HepG2 (cell line): Measurements from ENCODE around the gene PHF13. TPM values are rescaled to one million over a fixed set of nuclear protein-coding genes. Genes with fewer than 3 reads are reported as not detected.
A peak's percentile ranks its signal among the peaks of the same experiment; 100 is the strongest.

Experiments
- ATAC-seq: fragments of 200-7000 bp; cut with Tn5 transposase; 3 replicates; pipeline ENCODE4 v1.9.1; 2020; ENCODE audit warnings: mild to moderate bottlenecking, moderate library complexity
- BruUV-seq: library from RNA; stranded (reverse); fragments of 400-500 nt; replicated peaks from 2 replicates; lab custom pipeline; 2021; lab: Mats Ljungman, UMichigan
- CTCF ChIA-PET: fragments of 300-600 bp; formaldehyde crosslinking; extraction: SDS; loops from one replicate; lab custom pipeline; 2021; ENCODE audit warnings: low total read pairs, inconsistent platforms, low intra/inter-chr PET ratio; lab: Yijun Ruan, JAX
- POLR2A ChIA-PET: fragments of 350-600 bp; sonication (Branson Sonifier 250); formaldehyde crosslinking; loops from one replicate; lab custom pipeline; 2020; ENCODE audit warnings: antibody characterized with exemption, inconsistent platforms; lab: Yijun Ruan, JAX
- DNase-seq: peaks from one replicate; pipeline ENCODE4 v3.0.0-alpha.2; 2015; ENCODE audit warnings: low spot score
- FAIRE-seq: peaks from 3 replicates; lab custom pipeline; 2011; peaks lifted over from hg19 to GRCh38; lab: Jason Lieb, UNC
- H2AFZ ChIP-seq: one replicate; pipeline ENCODE4 v1.6.1; 2011; ENCODE audit warnings: low read length, inconsistent platforms
- H3K27ac ChIP-seq: fragments of 300-600 bp; 3 replicates; pipeline ENCODE4 v1.8.0; 2011; ENCODE audit warnings: mixed run types, mild to moderate bottlenecking, mixed read lengths, low read length, inconsistent platforms; ENCODE audit not compliant: insufficient read depth; ENCODE audit errors: extremely low read length
- H3K27me3 ChIP-seq, 2 experiments: fragments of 200-600 bp in 1 of 2; 2 replicates in 1 of 2; 3 replicates in 1 of 2; pipeline versions ENCODE4 v1.6.0 to v1.8.0; 2011; ENCODE audit warnings: low read length in 2 of 2, mild to moderate bottlenecking in 2 of 2, moderate library complexity in 2 of 2, inconsistent platforms in 1 of 2; ENCODE audit not compliant: insufficient read depth in 2 of 2, control insufficient read depth in 1 of 2
- H3K36me3 ChIP-seq, 2 experiments: fragments of 200-600 bp in 1 of 2; replicated peaks in 1 of 2; 2 replicates in 1 of 2; 3 replicates in 1 of 2; pipeline versions ENCODE4 v1.5.1 to v1.8.0; 2011; ENCODE audit warnings: low read length in 2 of 2, inconsistent platforms in 1 of 2; ENCODE audit not compliant: insufficient read depth in 2 of 2, control insufficient read depth in 1 of 2
- H3K4me1 ChIP-seq: 2 replicates; pipeline ENCODE4 v1.5.1; 2012; ENCODE audit warnings: low read length, inconsistent platforms; ENCODE audit not compliant: insufficient read depth
- H3K4me2 ChIP-seq: 2 replicates; pipeline ENCODE4 v1.6.0; 2011; ENCODE audit warnings: low read depth, low read length, inconsistent platforms
- H3K4me3 ChIP-seq, 3 experiments: fragments of 200-600 bp in 1 of 3; sonication (generic), shearing (Covaris generic) in 1 of 3; replicated peaks in 1 of 3; 2 replicates each; pipeline ENCODE4 v1.5.1; 2011 to 2016; ENCODE audit warnings: low read length in 3 of 3, inconsistent platforms in 2 of 3, low read depth in 2 of 3, mild to moderate bottlenecking in 2 of 3, control low read depth in 1 of 3, mixed read lengths in 1 of 3; ENCODE audit not compliant: insufficient read depth in 1 of 3
- H3K79me2 ChIP-seq: one replicate; pipeline ENCODE4 v1.6.1; 2011; ENCODE audit warnings: low read length, inconsistent platforms; ENCODE audit not compliant: insufficient read depth
- H3K9ac ChIP-seq: 2 replicates; pipeline ENCODE4 v1.6.0; 2011; ENCODE audit warnings: mild to moderate bottlenecking, low read depth, low read length, inconsistent platforms; ENCODE audit not compliant: insufficient read depth
- H3K9me3 ChIP-seq: 2 replicates; pipeline ENCODE4 v1.5.1; 2012; ENCODE audit warnings: mild to moderate bottlenecking, low read length
- H4K20me1 ChIP-seq: 2 replicates; pipeline ENCODE4 v1.6.0; 2011; ENCODE audit warnings: inconsistent platforms, mild to moderate bottlenecking, low read length, moderate library complexity; ENCODE audit not compliant: insufficient read depth
- ATF1 ChIP-seq: IDR thresholded peaks from 2 replicates; pipeline ENCODE4 v1.6.1; 2016; ENCODE audit warnings: mild to moderate bottlenecking, control low read depth
- EEA1 ChIP-seq: sonication (generic); formaldehyde crosslinking; IDR thresholded peaks from 2 replicates; pipeline ENCODE4 v1.5.1; 2020; ENCODE audit warnings: mild to moderate bottlenecking, missing genetic modification reagents, borderline replicate concordance
- HNRNPH1 ChIP-seq: fragments of 200-400 bp; formaldehyde crosslinking; optimal IDR thresholded peaks from 2 replicates; pipeline ENCODE3; 2017; ENCODE audit warnings: mild to moderate bottlenecking, low read depth, low read length
- KDM1A ChIP-seq: IDR thresholded peaks from 2 replicates; pipeline ENCODE4 v1.6.1; 2016; ENCODE audit warnings: missing compliant biosample characterization
- KDM5B ChIP-seq: sonication (generic); formaldehyde crosslinking; IDR thresholded peaks from 2 replicates; pipeline ENCODE4 v1.4.0; 2020; ENCODE audit warnings: missing genetic modification reagents, mild to moderate bottlenecking, borderline replicate concordance
- MED1 ChIP-seq: sonication (generic); formaldehyde crosslinking; IDR thresholded peaks from 2 replicates; pipeline ENCODE4 v1.4.0; 2020; ENCODE audit warnings: missing genetic modification reagents
- MTF1 ChIP-seq: sonication (generic); formaldehyde crosslinking; IDR thresholded peaks from 2 replicates; pipeline ENCODE4 v1.5.0; 2020; ENCODE audit warnings: missing genetic modification reagents
- MXI1 ChIP-seq: IDR thresholded peaks from 3 replicates; pipeline ENCODE4 v1.6.1; 2012; ENCODE audit warnings: low read depth, low read length, inconsistent platforms, borderline replicate concordance
- NR2F1 ChIP-seq, 2 experiments: fragments of 450-650 bp in 1 of 2; formaldehyde crosslinking in 1 of 2; IDR thresholded peaks; 2 replicates each; pipeline versions ENCODE4 v1.5.0 to v1.6.1; 2016 to 2020; ENCODE audit warnings: mild to moderate bottlenecking in 1 of 2, missing compliant biosample characterization in 1 of 2, missing genetic modification reagents in 1 of 2, moderate library complexity in 1 of 2
- TGIF2 ChIP-seq: IDR thresholded peaks from 2 replicates; pipeline ENCODE4 v1.6.1; 2016; ENCODE audit warnings: control low read depth, missing compliant biosample characterization
- ZNF3 ChIP-seq: IDR thresholded peaks from 2 replicates; pipeline ENCODE4 v1.7.0; 2017; ENCODE audit warnings: inconsistent platforms
- ZNF501 ChIP-seq: sonication (generic); formaldehyde crosslinking; IDR thresholded peaks from 2 replicates; pipeline ENCODE4 v1.5.1; 2020; ENCODE audit warnings: mild to moderate bottlenecking, moderate library complexity, missing genetic modification reagents
- ZNF556 ChIP-seq: sonication (generic); formaldehyde crosslinking; IDR thresholded peaks from 2 replicates; pipeline ENCODE4 v1.4.0; 2020; ENCODE audit warnings: mild to moderate bottlenecking, missing genetic modification reagents, borderline replicate concordance
- ZNF607 ChIP-seq: sonication (generic); formaldehyde crosslinking; IDR thresholded peaks from 2 replicates; pipeline ENCODE4 v1.5.1; 2020; ENCODE audit warnings: missing genetic modification reagents, mild to moderate bottlenecking, borderline replicate concordance
- ZNF644 ChIP-seq: IDR thresholded peaks from 2 replicates; pipeline ENCODE4 v1.6.1; 2016; ENCODE audit warnings: low read depth
- WGBS: methylation state at CpG from one replicate; pipeline ENCODE4 v1.1.6; 2017; ENCODE audit warnings: low lambda C conversion rate; 5-methylcytosine and 5-hydroxymethylcytosine counted together
- in situ Hi-C: cut with HindIII; loops from 2 replicates; pipeline ENCODE4 v1.10.0; 2017; ENCODE audit warnings: low pct_unique_long_range_greater_than_20kb; ENCODE audit not compliant: extremely low pct_ligation_motif_present
- intact Hi-C: fragments of 100-400 bp; cut with micrococcal nuclease; formaldehyde crosslinking; loops from one replicate; pipeline ENCODE4 v1.10.0; 2022; ENCODE audit not compliant: unreplicated experiment
- polyA plus RNA-seq, 8 experiments: library from polyadenylated mRNA; depleted of rRNA in 3 of 8; stranded (reverse) in 7 of 8; unstranded in 1 of 8; fragments of >200 nt; fragmentation: Illumina TruSeq in 4 of 8; extraction: Trizol in 4 of 8; gene quantifications; 2 replicates each; pipeline versions ENCODE4 v1.2.1 to v1.2.3, GENCODE V29; 2011 to 2016; ENCODE audit warnings: low read depth in 4 of 8, missing spikeins in 1 of 8, mixed read lengths in 1 of 8; ENCODE audit not compliant: insufficient read depth in 1 of 8
- total RNA-seq, 5 experiments: library from RNA; depleted of rRNA; stranded (reverse); fragments of >200 nt; fragmentation: Illumina TruSeq; extraction: Trizol; gene quantifications; 2 replicates each; pipeline ENCODE4 v1.2.3, GENCODE V29; 2016; ENCODE audit warnings: low read depth in 1 of 5
- TF ChIP-seq, protein P1 (sequence below): sonication (generic); formaldehyde crosslinking; IDR thresholded peaks from 2 replicates; pipeline ENCODE4 v1.4.0; 2020; ENCODE audit warnings: low read depth, missing genetic modification reagents
- TF ChIP-seq, protein P2 (sequence below): sonication (generic); formaldehyde crosslinking; IDR thresholded peaks from 2 replicates; pipeline ENCODE4 v1.4.0; 2020; ENCODE audit warnings: missing genetic modification reagents
- TF ChIP-seq, protein P3 (sequence below): sonication (generic); formaldehyde crosslinking; IDR thresholded peaks from 2 replicates; pipeline ENCODE4 v1.4.0; 2020; ENCODE audit warnings: mild to moderate bottlenecking, missing genetic modification reagents
- TF ChIP-seq, protein P4 (sequence below): sonication (generic); IDR thresholded peaks from 2 replicates; pipeline ENCODE4 v1.6.1; 2016; ENCODE audit warnings: low read depth, borderline replicate concordance

The PHF13 gene
- total and polyA plus RNA-seq, 2 of the 13 experiments (the other 11 are each of a cell fraction or from before 2014, with no cell fraction given) = 4.7 to 7.4 TPM

DNA sequence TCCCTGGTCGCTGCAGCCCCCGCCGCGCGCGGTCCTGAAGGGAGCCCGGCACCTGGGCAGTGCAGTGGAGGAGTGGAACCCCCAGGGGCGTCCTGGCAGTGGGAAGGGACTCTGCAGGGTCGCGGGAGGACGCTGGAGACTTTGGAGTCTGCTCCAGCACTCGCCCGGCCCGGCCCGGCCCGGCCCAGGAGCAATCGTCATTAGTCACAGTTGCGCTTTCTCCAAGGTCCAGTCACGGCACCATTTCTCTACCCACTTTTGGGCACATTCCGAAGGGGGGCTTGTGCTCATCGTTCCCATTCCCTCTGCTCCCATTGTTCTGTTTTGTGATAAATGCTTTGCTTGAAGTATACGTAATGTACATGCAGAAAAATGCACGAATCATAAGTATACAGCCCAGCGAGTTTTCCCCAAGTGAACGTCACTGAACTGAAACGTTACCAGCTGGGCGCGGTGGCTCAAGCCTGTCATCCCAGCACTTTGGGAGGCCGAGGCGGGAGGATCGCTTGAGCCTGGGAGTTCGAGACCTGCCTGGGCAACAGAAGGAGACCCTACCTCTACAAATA is 12.1 kb downstream of the PHF13 start:
- H2AFZ ChIP-seq = no peak overlapping the region
- TF ChIP-seq, protein P1, sequence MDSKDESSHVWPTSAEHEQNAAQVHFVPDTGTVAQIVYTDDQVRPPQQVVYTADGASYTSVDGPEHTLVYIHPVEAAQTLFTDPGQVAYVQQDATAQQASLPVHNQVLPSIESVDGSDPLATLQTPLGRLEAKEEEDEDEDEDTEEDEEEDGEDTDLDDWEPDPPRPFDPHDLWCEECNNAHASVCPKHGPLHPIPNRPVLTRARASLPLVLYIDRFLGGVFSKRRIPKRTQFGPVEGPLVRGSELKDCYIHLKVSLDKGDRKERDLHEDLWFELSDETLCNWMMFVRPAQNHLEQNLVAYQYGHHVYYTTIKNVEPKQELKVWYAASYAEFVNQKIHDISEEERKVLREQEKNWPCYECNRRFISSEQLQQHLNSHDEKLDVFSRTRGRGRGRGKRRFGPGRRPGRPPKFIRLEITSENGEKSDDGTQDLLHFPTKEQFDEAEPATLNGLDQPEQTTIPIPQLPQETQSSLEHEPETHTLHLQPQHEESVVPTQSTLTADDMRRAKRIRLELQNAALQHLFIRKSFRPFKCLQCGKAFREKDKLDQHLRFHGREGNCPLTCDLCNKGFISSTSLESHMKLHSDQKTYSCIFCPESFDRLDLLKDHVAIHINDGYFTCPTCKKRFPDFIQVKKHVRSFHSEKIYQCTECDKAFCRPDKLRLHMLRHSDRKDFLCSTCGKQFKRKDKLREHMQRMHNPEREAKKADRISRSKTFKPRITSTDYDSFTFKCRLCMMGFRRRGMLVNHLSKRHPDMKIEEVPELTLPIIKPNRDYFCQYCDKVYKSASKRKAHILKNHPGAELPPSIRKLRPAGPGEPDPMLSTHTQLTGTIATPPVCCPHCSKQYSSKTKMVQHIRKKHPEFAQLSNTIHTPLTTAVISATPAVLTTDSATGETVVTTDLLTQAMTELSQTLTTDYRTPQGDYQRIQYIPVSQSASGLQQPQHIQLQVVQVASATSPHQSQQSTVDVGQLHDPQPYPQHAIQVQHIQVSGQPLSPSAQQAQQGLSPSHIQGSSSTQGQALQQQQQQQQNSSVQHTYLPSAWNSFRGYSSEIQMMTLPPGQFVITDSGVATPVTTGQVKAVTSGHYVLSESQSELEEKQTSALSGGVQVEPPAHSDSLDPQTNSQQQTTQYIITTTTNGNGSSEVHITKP (CRISPR knock-in tag) = no peak
- TF ChIP-seq NR2F1 (CRISPR knock-in tag; IDR thresholded peaks at IDR 0.05) (no peak), ATF1 (CRISPR knock-in tag) (no peak), ZNF556 (CRISPR knock-in tag) (0 out of 2 replicates have a peak, but pooled peaks have one; percentile 4), EEA1 (CRISPR knock-in tag) (0 out of 2 replicates have a peak, but pooled peaks have one; percentile 37), ZNF501 (CRISPR knock-in tag) (peak; percentile 40; the same call in 1 of the 2 replicates), ZNF607 (CRISPR knock-in tag) (no peak), MXI1 (0 out of 3 replicates have a peak, but pooled peaks have one; percentile 1), TGIF2 (0 out of 2 replicates have a peak, but pooled peaks have one; percentile 11), ZNF644 (no peak), ZNF3 (CRISPR knock-in tag) (0 out of 2 replicates have a peak, but pooled peaks have one; percentile 21), HNRNPH1 (no peak), MED1 (CRISPR knock-in tag) (0 out of 2 replicates have a peak, but pooled peaks have one; percentile 11), KDM5B (CRISPR knock-in tag) (0 out of 2 replicates have a peak, but pooled peaks have one; percentile 6), KDM1A (CRISPR knock-in tag) (no peak), MTF1 (CRISPR knock-in tag) (0 out of 2 replicates have a peak, but pooled peaks have one; percentile 25)
- TF ChIP-seq, protein P2, sequence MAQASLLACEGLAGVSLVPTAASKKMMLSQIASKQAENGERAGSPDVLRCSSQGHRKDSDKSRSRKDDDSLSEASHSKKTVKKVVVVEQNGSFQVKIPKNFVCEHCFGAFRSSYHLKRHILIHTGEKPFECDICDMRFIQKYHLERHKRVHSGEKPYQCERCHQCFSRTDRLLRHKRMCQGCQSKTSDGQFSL = no peak
- TF ChIP-seq, protein P3, sequence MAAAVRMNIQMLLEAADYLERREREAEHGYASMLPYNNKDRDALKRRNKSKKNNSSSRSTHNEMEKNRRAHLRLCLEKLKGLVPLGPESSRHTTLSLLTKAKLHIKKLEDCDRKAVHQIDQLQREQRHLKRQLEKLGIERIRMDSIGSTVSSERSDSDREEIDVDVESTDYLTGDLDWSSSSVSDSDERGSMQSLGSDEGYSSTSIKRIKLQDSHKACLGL (CRISPR knock-in tag) = peak; percentile 43
- TF ChIP-seq, protein P4, sequence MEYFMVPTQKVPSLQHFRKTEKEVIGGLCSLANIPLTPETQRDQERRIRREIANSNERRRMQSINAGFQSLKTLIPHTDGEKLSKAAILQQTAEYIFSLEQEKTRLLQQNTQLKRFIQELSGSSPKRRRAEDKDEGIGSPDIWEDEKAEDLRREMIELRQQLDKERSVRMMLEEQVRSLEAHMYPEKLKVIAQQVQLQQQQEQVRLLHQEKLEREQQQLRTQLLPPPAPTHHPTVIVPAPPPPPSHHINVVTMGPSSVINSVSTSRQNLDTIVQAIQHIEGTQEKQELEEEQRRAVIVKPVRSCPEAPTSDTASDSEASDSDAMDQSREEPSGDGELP = peak; percentile 49; the same call in 1 of the 2 replicates

More for the DNA sequence above, 12.1 kb downstream of the PHF13 start:
- H3K4me3 ChIP-seq = peak overlapping the region; percentile 74 to 89 (median 88)
- in situ Hi-C loops (no loop called here), intact Hi-C loops (loop anchor here (5.0 kb wide), 1 partner anchor 43 kb away; no protein-coding TSS in a partner anchor)
- peak overlapping the region; percentile 92 for H3K9ac ChIP-seq
- H3K4me1 ChIP-seq = peaks cover 31% of the 10 kb centered on the region
- no peaks in the 10 kb centered on the region; the same call in 1 of the 2 replicates for H4K20me1 ChIP-seq
- no peak for DNase-seq
- peak; percentile 54; the same call in 2 of the 3 replicates for ATAC-seq
- no peaks in the 10 kb centered on the region; a peak in 1 of 5 replicates for H3K27me3 ChIP-seq
- FAIRE-seq = no peak
- no TSS peak for BruUV-seq
- H3K9me3 ChIP-seq = no peaks in the 10 kb centered on the region
- H3K4me2 ChIP-seq = peak overlapping the region; percentile 93
- peaks cover 17 to 62% of the 10 kb centered on the region in 2 experiments; a peak in 4 of 5 replicates for H3K36me3 ChIP-seq
- ChIA-PET POLR2A (interaction anchor here (0.7 to 3.1 kb wide), 5 partner anchors 10 to 71 kb away, joined by 3 to 19 read pairs (median 5); partner anchors contain the start of genes KLHL21, NOL9 and TAS1R1), CTCF (interaction anchor here (1.4 kb wide), 1 partner anchor 72 kb away, joined by 3 read pairs; the partner anchor contains the start of gene NOL9)
- H3K79me2 ChIP-seq = peaks cover 27% of the 10 kb centered on the region
- peak overlapping the region; percentile 73 for H3K27ac ChIP-seq
- WGBS = 4% methylated on average over 25 of the region's 32 CpGs
